ENCODE measurements around the gene ID3. TPM values are rescaled to one million over a fixed set of nuclear protein-coding genes. Genes with fewer than 3 reads are reported as not detected.
A peak's percentile ranks its signal among the peaks of the same experiment; 100 is the strongest.

The ID3 gene
- total and polyA plus RNA-seq, 9 of the 15 experiments (the other 6 are each of a cell fraction or from before 2014, with no cell fraction given), result 6.8 to 59.8 (median 23.5) TPM

- TF ChIP-seq ETV1 (tag; conservative IDR thresholded peaks at IDR 0.05; ENCODE audit: low read depth), result peak; percentile 99
- TF ChIP-seq ZBTB5 (IDR thresholded peaks at IDR 0.05), result no peak
- no peak for TF ChIP-seq ZKSCAN3 (CRISPR knock-in tag; IDR thresholded peaks at IDR 0.05)
- 0 out of 2 replicates have a peak, but pooled peaks have one; percentile 50 for TF ChIP-seq THAP12 (CRISPR knock-in tag; IDR thresholded peaks at IDR 0.05)
- no peak for TF ChIP-seq ZNF143 (CRISPR knock-in tag; IDR thresholded peaks at IDR 0.05)
- TF ChIP-seq ATF1 (CRISPR knock-in tag; IDR thresholded peaks at IDR 0.05), result peak; percentile 72
- TF ChIP-seq ATF1 (tag; IDR thresholded peaks at IDR 0.05), result peak; percentile 99
- TF ChIP-seq SRSF9 (IDR thresholded peaks at IDR 0.05; ENCODE audit: borderline replicate concordance, low read depth, low read length), result no peak
- no peak for TF ChIP-seq ZNF655 (CRISPR knock-in tag; IDR thresholded peaks at IDR 0.05)
- TF ChIP-seq TRIM28 (IDR thresholded peaks at IDR 0.05), result peak; percentile 94
- TF ChIP-seq PRDM10 (IDR thresholded peaks at IDR 0.05; ENCODE audit: partially characterized antibody), result peak; percentile 93
- TF ChIP-seq MYC (IDR thresholded peaks at IDR 0.05; ENCODE audit: low read depth, low read length), result peak; percentile 74; the same call in 1 of the 2 replicates
- no peak for TF ChIP-seq MYC (CRISPR knock-in tag; IDR thresholded peaks at IDR 0.05; ENCODE audit: borderline replicate concordance, low read depth)
- TF ChIP-seq CREB3L1 (IDR thresholded peaks at IDR 0.05; ENCODE audit: borderline replicate concordance, low read depth), result peak; percentile 84
- TF ChIP-seq HINFP (tag; conservative IDR thresholded peaks at IDR 0.05; ENCODE audit: low read depth), result peak; percentile 46; the same call in 1 of the 2 replicates
Measured at GRCh38 chr1:23539698-23540266, 19.5 kb downstream of the ID3 start (continued).
